Measurements from ENCODE around the gene RIPPLY2.
A peak's percentile ranks its signal among the peaks of the same experiment; 100 is the strongest.
"Not testable (repeated sequence)": the region's sequence is repeated elsewhere in the genome, so short reads cannot be mapped to it uniquely, and the experiment has no call there.

Gene RIPPLY2, protein sequence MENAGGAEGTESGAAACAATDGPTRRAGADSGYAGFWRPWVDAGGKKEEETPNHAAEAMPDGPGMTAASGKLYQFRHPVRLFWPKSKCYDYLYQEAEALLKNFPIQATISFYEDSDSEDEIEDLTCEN

DNA sequence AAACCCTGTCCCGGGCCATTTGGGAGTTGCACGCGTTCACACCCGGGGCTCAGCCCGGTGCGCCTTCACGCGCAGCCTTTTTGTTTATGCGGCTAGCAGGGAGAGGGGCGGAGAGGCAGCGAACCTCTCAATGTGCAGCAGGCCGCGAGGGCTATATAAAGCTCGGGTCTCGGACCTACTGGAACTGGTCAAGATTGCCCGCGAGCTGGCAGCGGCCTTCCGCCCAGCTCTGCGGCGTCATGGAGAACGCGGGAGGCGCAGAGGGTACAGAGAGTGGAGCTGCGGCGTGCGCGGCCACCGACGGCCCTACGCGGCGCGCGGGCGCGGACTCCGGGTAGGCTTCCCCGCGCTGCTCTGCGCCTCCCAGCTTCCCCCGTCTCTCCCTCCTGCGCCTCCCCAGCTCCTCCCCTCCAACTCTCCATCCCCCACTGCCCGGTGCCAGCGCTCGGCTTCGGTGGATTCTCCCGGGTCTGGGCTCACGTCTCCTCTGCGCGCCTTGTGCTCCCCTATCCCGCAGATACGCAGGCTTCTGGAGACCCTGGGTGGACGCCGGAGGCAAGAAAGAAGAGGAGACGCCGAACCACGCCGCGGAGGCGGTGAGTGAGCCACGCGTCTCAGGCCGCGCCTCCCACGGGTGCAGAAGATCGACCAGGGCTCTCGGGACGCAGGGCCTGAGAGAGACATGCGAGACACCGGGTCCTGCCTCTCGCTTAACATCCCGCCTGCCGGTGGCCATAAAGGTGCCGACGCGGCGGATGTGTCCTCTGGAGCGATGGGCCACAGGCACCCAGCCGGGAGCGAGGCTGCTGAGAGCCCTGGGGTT lies at the start of gene RIPPLY2:
RIPPLY2 (plus strand) TSS at position 183 of the 823 bp plus-strand sequence; CDS start at position 240, 57 bp downstream.
- peak; percentile 31 for DNase-seq

DNA sequence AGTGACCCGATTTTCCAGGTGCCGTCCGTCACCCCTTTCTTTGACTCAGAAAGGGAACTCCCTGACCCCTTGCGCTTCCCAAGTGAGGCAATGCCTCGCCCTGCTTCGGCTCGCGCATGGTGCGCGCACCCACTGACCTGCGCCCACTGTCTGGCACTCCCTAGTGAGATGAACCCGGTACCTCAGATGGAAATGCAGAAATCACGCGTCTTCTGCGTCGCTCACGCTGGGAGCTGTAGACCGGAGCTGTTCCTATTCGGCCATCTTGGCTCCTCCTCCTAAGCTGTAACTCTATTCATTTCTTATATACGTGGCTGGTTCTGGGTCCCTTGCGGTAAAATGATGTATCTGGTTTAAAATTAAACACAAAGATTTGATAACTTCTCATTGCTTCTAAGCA lies 49.7 kb upstream of the RIPPLY2 start:
- DNase-seq: not testable (repeated sequence)

DNA sequence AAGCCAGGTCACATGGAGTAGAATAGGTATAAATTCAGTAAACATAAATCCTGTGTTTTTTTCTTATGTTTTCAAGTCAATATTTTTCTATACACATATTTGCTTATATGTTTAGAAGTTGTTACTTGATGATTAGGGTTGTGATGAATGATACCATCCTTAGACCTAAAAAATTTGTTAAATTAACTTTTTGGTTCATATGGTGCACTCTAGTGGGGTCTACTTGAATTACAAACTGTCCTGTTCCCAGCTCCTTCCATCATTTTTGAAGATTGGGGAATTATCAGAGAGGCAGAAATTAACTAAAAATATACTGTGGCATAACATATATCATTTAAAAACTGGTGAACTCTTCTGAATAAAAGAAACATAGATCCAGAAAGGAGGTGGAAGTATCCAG lies 48.3 kb upstream of the RIPPLY2 start:
- no peak for DNase-seq

DNA sequence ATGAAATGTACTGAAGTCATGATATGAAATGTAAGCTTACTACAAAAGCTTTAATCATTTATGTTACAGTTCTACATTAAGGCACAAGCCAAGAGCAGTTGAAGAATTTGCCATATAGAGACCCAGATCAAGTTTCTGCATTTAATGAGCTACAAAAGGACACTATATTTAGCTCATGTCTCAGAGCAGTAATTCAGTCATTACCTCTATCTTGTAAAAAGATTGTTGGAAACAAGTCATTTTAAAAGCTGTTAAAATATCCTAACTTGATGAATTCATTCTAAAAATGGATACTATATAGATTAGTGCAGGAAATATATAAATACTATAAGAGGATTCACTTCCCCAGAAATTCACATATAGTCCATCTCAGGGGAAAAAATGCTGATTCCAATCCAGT lies 45.2 kb upstream of the RIPPLY2 start:
- DNase-seq: no peak

DNA sequence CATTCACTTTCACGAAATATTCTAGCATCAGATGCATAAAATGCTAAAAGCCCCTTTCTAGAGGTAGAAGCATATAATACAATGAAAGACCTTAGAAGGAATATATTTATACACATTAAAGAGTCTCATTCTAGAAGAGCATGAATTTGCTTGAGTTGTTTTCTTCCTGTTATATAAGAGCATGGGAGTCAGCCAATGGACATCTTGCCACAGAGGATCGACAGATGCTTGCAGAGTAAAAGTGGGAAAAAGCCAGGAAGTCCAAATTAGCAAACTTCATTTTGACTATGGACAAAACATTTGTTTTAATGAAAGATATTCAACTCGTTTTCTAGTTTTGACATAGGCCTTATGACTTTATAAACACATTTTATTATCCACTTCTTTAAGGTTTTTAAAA lies 44.2 kb upstream of the RIPPLY2 start:
- DNase-seq: no peak

DNA sequence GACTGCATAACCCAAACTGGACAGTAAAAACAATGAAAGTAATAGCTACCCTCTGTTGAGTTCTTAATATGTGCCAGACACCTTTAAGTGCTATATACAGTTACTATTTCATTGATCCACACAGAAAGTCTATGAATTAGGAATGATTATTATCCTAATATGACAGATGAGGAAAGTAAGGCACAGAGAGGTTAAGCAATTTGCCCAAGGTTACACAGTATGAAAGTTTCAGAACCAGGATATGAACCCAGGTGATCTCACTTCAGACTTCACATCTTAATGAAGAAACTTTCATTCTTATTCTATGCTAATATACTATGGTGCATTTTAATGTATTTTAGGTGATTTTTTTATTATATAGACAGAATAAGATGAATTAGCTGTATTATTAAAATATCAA lies 40.6 kb upstream of the RIPPLY2 start:
- DNase-seq: no peak

DNA sequence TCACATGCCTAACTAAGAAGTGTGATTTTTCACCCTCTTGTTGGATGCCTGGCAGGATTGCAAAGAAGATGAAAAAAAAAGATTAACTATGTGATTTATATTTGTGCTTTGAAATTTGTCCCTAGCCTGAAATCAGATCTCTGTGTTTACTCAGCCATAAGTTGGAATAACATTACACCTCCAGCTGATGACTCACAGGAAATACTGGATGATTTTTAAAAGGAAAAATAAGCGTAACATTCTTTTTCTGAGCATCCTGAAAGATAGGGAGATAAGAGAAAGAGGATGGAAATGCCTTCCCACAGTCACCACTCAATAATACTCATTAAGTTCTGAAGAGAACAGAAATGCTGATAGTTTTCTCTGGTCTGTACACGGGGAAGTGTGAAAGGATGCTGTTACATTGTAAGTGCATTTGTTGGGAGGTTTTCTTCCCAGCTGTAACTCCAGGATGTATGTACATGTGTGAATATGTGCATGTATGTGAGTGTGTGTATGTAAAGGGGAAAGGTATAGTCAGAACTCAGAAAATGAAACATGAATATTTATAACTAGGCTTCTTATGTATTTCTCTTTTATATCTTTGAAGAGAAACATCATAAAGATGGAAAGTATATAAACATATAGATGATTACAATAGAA lies 37.4 kb upstream of the RIPPLY2 start:
- no peak for DNase-seq

DNA sequence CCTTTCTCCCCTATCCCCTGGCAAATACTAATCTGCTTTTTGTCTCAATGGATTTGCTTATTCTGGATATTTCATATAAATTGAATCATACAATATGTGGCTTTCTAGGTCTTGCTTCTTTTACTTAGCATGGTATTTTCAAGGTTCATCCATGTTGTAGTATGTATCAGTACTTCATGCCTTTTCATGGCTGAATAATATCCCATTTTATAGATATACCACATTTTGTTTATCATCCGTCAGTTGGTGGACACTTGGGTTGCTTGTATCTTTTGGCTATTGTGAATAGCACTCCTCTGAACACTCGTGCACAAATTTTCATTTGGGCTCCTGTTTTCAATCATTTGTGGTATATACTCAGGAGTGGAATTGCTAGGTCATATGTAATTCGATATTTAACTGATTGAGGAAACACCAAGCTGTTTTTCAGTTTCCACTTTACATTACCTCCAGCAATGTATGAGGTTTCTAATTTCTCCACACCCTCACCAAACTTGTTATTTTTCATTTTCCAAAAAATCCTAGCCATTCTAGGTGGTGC lies 30.5 kb upstream of the RIPPLY2 start:
- DNase-seq: no peak

DNA sequence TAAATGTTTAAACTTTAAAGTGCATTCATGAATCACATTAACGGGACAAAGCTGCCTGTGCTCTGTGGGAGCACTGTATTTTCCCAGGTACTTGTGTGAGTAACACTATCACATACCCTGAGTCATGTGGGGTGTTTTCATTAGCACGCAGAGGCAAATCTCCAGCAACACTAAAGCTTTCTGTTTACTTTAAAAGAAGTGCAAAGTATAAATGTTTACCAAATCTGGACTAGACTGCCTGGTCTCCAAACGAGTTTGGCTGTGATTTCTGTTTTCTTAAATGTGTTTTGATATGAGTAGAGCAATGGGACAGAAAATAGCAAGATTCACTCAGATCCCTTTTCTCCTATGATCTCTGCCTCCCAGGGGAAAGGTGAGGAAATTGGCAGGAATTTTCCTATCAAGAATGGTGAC lies 28.8 kb upstream of the RIPPLY2 start:
- DNase-seq: no peak

DNA sequence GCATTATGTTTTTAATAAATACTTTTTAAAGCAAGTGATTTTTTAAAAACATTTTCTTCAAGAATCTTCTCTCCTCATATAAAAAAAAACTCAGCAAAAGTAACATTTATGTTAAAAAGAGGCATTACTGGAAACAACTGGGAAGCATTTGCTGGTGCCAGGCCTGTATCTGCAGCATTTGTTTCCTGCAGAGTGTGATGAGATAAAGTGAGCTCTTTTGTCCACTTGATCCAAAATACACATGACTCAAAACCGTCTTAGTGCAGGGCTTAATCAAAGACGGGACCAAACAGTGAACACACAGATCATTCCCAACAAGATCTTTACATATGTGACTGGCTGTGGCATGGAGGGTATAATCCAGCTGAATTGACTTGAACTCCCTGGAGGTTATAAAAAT lies 28.3 kb upstream of the RIPPLY2 start:
- DNase-seq: no peak

DNA sequence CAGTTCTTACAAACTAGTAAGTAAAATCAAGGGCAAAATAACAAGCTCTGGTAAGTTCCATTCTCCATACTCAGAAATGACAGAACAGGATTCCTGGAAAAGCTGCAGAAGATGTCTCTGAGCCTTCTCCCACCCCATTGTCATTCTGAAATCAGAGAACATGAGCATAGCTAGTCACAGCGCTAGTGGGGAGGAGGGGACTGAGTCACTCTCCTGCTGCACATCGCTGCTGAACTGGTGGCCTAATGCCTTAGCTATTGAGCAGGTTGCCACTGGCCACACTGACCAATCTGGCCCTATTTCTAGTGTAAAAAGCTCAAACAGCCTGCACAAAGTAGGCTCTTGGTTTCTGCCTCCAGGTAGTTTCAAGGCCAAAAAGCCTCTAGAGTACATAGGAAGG lies 26.1 kb upstream of the RIPPLY2 start:
- DNase-seq: no peak

DNA sequence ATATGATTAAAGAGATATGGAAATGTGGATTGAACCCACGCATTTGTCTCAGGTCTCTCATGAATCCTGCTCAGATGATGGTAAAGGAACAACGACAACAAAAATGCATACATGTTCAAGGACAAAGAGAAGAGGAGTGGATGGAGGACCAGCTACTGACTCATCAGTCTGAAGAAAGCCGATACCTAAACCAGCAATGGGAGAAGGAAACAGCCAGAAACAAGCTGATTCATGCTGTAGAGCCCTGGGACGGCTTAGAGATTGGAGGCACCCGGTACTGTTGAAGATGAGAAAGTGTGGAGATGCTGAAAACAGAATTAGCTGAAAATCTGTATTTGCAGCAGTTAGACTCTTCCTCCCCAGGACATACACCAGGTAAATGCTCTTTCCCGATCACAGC lies 14.4 kb upstream of the RIPPLY2 start:
- DNase-seq: no peak

DNA sequence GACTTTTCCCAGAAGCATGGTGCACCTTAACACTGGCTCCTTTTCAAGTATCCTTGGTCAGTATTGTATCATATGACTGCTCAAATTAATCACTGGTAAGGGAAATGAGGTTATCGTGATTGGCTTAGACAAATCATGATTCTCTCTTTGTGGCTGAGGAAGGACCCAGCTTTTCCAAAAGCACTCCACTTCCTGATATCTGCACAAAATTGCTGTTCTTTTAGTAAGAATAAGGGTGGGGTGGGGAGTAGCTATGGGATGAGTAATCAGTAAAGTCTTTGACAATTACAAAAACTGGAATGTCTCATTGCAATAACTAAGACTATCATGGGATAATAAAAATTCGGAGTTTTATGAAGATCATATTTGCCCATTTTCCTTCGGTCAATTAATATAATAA lies 9.0 kb upstream of the RIPPLY2 start:
- DNase-seq: no peak

DNA sequence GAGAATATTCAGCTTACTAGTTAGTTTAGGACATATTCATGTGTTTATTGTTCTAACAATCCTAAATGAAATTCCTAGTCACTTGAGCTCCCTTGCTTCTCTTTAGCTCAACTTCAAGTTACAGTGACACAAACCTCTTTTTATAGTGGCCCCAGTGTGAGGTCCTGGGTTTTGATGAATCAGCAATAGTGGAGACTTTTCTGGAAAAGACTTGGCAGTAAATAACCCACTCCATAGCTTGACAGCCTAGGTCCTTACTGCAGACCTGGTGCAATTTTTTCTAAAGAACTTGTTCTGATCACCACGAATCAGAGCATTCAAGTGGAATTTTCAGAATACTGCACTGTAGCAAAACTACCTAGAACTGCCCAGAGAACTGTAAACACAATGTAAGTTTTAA lies 6.9 kb upstream of the RIPPLY2 start:
- no peak for DNase-seq

DNA sequence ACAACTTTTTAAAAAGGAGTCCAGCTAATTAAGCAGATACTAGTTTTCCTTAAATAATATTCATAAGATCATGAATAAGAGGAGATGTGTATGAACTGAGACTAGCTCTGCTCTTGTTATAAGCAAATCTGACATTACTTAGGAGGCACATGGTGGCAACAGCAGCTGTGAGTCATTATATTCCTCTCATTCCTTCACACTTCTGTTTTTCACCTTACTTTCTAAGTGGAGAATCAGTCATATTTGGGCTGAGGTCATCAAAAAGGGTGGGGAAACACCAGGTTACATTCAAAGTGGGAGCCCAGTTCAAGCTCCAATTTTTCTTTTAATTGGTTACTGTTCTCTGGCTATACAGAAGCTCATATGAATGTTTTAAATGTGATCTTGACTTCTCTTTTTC lies 6.0 kb upstream of the RIPPLY2 start:
- DNase-seq: no peak

DNA sequence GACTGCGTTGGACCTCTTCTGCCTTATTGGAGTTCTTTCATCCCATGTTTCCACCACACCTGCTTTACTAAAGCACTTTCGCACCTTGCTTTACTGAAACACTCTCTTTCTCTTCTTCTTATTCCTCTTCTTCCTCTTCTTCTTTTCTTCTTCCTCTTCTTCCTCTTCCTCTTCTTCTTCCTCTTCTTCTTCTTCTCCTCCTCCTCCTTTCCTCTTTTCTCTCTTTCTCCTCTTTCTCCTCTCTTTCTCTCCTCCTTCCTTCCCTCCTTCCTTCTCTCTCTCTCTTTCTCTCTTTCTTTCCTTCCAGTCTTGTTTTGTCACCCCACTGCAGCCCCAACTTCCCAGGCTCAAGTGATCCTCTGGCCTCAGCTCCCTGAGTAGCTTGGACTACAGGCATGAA lies 4.0 kb upstream of the RIPPLY2 start:
- no peak for DNase-seq

DNA sequence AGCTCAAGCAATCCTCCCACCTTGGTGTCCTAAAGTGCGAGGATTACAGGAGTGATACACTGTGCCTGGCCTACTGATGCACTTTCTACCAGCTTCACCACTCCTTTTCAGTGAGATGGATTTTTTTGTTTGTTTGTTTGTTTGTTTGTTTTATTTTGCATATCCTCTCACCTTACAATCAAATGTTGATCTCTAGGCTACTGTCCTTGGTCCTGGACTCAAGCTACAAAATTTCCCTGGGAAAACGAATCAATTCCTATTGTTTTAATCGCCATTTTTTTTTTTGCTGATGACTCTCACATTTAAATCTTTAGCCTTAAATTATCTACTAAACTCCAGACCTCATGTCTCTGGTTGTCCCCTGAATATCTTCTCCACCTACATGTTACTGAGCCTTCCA lies 3.5 kb upstream of the RIPPLY2 start:
- no peak for DNase-seq

DNA sequence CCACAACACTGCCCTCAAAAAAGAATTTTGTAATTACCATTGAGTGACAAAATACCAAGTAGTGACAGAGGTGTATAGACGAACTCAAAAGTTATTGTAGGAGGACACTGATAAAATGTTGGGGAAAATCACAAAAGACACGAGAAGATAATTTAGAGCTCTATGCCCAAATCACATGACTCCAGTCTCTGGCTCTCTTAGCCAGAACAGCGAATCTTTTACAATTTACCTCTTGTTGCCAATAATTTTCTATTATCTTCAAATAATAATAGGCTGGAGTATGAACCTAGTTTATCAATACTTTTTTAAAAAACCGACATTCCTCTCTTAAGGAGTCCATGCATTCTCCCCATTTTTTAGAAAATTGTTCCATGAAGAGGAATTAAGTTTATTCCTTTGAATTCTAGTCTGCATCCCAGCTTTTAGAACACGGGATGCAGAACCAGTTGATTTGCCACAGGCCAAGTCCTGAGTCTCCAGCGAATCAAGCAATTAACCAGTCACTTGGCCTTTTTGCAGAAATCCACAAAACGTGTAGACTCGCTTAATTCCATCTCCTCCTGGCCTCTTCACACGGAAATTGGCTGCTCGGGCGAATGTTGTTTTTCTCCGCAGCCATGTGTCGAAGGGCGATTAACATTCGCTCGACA lies 507 bp upstream of the RIPPLY2 start:
- DNase-seq: no peak

DNA sequence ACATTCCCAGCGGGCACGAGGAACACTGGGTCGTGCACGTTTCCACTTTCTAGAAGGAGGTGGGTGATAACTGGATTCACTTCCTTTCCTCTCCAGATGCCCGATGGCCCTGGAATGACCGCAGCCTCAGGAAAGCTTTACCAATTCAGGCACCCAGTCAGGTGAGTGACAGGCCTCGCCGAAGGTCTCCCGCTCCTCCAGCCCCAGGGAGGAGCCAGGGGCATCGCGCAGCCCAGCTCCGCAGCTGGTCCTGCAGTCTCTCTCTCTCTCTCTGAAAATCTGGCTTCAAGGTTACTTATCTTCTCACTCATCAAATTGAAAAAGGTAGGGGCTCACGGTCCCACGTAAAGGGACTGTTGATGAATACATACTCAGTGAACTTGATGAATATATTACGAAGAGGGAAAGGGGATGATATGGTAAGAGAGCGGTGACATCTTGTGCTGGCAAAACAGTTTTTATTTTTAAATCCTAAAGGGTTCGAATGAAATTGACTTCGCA lies 891 bp downstream of the RIPPLY2 start:
- DNase-seq: no peak

DNA sequence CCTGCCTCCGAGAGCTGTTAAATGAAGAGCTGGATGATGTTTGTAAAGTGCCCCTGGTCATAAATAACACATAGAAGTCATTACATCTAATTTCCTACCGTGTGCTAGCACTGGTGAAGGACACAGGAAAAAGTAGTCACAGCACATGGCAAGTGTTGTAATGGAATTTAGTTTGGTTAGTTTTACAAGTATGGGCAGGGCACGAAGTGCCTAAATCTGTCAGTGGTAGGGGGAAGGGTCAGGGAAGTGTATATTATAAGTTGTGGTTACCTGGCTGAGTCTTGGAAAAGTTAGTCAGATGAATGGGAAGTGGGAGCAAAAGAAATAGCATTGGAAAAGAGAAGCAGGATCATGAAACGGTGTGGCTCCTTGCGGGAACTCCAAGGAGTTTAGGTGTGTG lies 1.6 kb downstream of the RIPPLY2 start:
- no peak for DNase-seq

DNA sequence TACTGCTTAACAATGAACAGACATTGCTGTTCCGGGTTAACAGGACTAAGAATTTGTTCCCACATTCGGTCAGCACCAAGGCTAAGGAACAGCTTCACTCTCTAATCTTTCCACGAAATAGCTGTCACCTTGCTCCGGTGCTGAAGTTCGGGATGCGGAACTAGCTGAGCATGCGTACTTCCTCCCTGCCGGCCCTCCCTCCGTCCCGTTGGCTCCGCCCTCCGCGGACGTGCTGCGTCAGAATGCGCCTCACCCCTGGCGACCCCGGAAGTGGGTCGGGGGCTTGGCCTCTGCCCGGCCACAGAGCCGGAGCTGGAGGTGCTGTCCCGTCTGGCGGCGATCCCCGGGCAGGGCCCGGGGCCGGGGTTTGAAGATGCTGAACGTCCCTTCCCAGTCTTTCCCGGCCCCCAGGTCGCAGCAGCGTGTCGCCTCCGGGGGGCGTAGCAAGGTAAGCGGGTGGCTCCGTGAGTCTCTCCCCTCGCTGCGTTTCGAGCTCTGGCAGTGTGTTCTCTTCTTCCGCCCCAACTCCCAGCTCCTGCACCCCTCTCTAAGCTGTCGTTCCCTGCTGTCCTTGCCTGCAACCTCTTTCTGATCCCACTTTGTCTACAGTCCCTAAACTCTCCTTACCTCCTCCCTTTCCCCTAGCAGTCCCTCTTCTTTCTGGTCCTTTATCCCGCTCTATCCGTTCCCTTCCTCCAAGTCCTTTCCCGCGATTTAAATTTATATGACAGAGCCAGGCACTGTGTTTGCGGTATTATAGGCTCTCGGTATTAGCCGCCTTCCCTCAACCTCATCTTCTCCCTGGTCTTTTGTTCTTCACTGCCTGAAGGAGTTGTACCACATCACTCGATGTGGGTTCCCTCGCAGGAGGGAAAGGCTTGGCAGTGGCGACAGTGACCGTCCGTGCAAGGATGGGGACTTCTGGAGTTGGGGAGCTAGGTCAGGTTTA lies 6.5 kb downstream of the RIPPLY2 start, which contains the start of gene CYB5R4:
CYB5R4 (plus strand) TSS at position 280 of the 949 bp plus-strand sequence; CDS start at position 374, 94 bp downstream.
- DNase-seq: peak; percentile 97

DNA sequence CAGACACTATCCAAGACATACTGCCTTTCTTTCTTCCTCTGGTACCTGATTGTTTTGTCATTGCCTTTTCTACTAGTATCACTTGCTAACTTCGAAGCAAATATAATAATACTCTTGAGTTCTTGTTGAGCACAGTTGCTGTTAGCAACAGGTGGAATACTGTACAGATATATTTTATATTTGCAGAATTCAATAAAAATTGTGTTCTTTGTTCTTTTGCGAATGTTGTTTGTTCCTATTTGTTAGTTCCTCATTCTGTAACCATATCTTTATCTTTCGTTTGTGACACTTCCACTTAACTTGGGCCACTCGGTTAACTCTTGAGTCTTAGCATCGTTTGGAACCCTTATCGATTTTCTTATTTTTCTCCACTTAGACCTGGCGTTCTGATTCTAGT lies 7.2 kb downstream of the RIPPLY2 start:
- no peak for DNase-seq

All from femur (tissue), 1 donor.